NOMO-1 (cell line): ENCODE results near the gene AHSA1.

Source experiments
- DNase-seq, 2 experiments: peaks; one replicate each; lab custom pipeline; 2025; ENCODE audit not compliant: unreplicated experiment in 2 of 2; lab: John Stamatoyannopoulos, UW

Gene AHSA1

GRCh38 chr14:77507762-77508161, 49.9 kb downstream of the AHSA1 start:
- no peak for DNase-seq

- no peak for DNase-seq
These were observed 50.4 kb downstream of the AHSA1 start for GRCh38 chr14:77508249-77508648.

GRCh38 chr14:77508876-77509275, 51.0 kb downstream of the AHSA1 start:
- no peak for DNase-seq

GRCh38 chr14:77509366-77509765, 51.5 kb downstream of the AHSA1 start:
- no peak for DNase-seq

- DNase-seq, result no peak
These were observed 53.7 kb downstream of the AHSA1 start for GRCh38 chr14:77511486-77512162.

GRCh38 chr14:77516126-77516525, 58.2 kb downstream of the AHSA1 start:
- no peak for DNase-seq
